Spinal cord (tissue), 10 donors: ENCODE measurements around the gene TUBGCP5. TPM values are rescaled to one million over a fixed set of nuclear protein-coding genes. Genes with fewer than 3 reads are reported as not detected.

Experiments used
- DNase-seq, 6 donors: peaks; one replicate each; pipeline versions ENCODE4 v3.0.0 to v3.0.0-alpha.2; 2013 to 2015; ENCODE audit warnings: low spot score in 6 of 6, low read depth in 4 of 6
- H3K27ac ChIP-seq: one replicate; pipeline ENCODE4 v1.5.1; 2013; ENCODE audit warnings: low read depth, low read length, control low read depth
- H3K27me3 ChIP-seq: one replicate; pipeline ENCODE4 v1.6.1; 2013; ENCODE audit warnings: low read length; ENCODE audit not compliant: control insufficient read depth, insufficient read depth
- H3K36me3 ChIP-seq: one replicate; pipeline ENCODE4 v1.6.1; 2013; ENCODE audit warnings: low read length; ENCODE audit not compliant: control insufficient read depth, insufficient read depth
- H3K4me1 ChIP-seq: one replicate; pipeline ENCODE4 v1.6.1; 2013; ENCODE audit warnings: low read length; ENCODE audit not compliant: control insufficient read depth, insufficient read depth
- H3K4me3 ChIP-seq: one replicate; pipeline ENCODE4 v1.5.1; 2013; ENCODE audit warnings: low read depth, low read length, control low read depth
- H3K9me3 ChIP-seq: one replicate; pipeline ENCODE4 v1.6.1; 2013; ENCODE audit warnings: low read length; ENCODE audit not compliant: control insufficient read depth, insufficient read depth
- WGBS: methylation state at CpG from one replicate; pipeline ENCODE4 v1.1.5; 2013; ENCODE audit warnings: missing lambda C conversion rate; ENCODE audit not compliant: insufficient coverage; 5-methylcytosine and 5-hydroxymethylcytosine counted together
- polyA plus RNA-seq, 2 donors: library from polyadenylated mRNA; unstranded; fragments of 120-200 nt; gene quantifications; one replicate each; pipeline ENCODE4 v1.2.1, GENCODE V29; 2013; ENCODE audit not compliant: insufficient read length in 2 of 2
- total RNA-seq, 2 donors: library from RNA; depleted of rRNA in 1 of 2; stranded (reverse); fragments of 120-200 nt in 1 of 2; fragments of >200 nt in 1 of 2; gene quantifications; one replicate each; pipeline versions ENCODE4 v1.2.3 to v1.2.4, GENCODE V29; 2013 to 2014
- donor health status: healthy.

TUBGCP5 gene
- total and polyA plus RNA-seq, 4 donors = 18.6 to 37.4 (median 29.7) TPM

DNA sequence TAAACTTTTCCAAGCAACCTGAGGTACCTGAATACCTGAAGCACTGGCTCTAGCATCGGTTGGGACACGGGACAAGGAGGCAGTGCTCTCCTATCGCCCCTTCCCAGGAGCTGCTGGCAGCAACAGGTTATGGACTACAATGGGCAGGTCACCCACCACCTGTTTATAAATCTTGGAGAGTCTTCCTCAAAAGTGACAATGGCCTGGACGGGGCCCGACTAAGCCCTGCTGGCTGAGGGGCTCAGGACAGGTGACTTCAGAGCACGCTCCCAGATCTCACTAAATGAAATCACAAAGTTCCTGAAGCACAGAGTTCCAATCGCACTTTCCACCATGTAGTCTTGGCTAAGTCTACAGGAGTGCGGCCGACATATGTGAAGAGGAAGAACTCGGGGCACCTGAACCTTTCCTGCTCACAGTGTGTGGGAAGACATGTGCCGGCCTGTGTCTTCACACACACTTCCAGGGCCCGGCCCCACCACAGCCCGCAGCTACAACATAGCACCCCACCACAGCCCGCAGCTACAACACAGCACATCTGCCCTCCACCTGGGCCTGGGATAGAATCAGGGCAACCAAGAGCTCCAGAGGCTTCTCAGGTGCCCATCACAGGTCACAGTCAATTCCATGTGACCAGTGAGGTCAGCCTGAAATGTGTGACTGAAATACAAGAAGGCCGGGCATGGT is 72.1 kb downstream of the TUBGCP5 start:
- Histone ChIP-seq H3K27ac (no peak overlapping the region), H3K4me3 (no peak overlapping the region), H3K27me3 (no peaks in the 10 kb centered on the region), H3K4me1 (peaks cover 19% of the 10 kb centered on the region), H3K9me3 (peaks cover 5% of the 10 kb centered on the region), H3K36me3 (no peaks in the 10 kb centered on the region)
- WGBS = 89% methylated on average over 11 of the region's 15 CpGs
- no peak for DNase-seq

DNA sequence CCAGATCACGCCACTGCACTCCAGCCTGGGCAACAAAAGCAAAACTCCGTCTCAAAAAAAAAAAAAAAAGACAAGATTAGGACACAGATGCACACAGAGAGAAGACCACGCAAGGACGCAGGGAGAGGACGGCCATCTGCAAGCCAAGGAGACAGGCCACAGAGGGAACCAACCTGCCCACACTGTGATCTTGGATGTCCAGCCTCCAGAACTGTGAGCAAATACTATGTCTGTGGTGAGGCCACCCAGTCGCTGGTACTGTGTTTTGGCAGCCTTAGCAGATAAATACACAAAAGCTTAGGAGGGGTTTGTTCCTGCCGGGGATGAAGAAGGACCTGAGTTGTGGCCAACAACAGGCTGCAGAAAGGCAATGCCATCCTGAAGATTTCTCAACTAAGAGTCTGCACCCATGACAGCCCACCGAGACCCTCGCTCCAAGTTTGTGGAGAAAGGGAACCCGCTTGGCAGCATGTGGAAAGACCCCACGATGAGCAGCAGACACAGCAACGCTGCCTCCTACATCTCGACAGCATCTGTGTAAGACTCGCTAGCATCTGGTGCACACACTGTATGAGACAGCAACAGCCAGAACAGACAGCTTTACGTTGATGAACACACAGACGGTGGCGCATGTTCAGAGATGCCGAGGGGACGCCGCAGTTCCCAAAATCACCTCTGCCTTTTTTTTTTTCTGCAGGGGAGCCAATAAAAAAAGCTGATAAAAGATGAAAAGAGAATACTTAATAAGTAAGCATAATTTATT is 72.9 kb downstream of the TUBGCP5 start:
- peak in 1 of 6 donors; percentile 45 for DNase-seq
- Histone ChIP-seq H3K27ac (no peak overlapping the region), H3K36me3 (no peaks in the 10 kb centered on the region), H3K4me3 (no peak overlapping the region), H3K27me3 (no peaks in the 10 kb centered on the region), H3K4me1 (peaks cover 19% of the 10 kb centered on the region), H3K9me3 (peaks cover 5% of the 10 kb centered on the region)
- WGBS = 77% methylated on average over 14 of the region's 20 CpGs

DNA sequence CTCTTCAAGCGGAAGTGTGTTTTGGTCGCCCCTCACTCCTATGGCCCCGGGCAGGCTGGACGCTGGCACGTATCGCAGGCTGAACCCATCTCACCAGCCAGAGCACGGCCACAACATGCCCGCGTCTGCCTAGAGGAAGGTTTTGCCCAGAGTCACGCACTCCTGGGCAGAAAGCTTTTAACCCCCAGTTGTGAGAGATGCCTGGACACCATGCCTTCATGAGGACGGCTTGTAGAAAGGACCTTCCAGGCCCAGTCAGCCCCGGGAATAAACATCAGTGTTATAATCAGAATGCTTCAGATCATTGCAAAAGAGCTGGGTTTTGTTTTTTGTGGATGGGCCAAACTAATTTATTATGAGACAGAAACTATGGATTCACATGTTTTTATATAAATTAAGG is 75.7 kb downstream of the TUBGCP5 start:
- no peak overlapping the region for H3K27ac ChIP-seq
- H3K4me1 ChIP-seq = peaks cover 38% of the 10 kb centered on the region
- H3K27me3 ChIP-seq = no peaks in the 10 kb centered on the region
- no peak overlapping the region for H3K4me3 ChIP-seq
- DNase-seq = no peak
- H3K9me3 ChIP-seq = no peaks in the 10 kb centered on the region
- peaks cover 8% of the 10 kb centered on the region for H3K36me3 ChIP-seq
- 79% methylated on average over 8 of the region's 12 CpGs for WGBS

DNA sequence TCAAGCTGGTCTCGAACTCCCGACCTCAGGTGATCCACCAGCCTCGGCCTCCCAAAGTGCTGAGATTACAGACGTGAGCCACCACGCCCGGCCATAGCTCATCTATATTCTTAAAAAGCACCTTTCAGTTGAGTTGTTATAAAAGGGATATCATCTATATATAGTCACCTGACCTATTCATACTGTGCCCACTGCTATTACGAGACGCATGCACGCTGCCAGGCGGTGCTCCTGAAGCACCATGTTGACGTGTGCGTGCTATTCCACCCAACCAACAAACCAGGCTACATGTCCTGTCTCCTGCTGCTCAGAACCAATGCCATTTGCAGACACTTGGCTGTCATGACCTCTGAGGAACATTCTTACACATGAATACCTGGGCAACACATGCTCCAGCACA is 76.8 kb downstream of the TUBGCP5 start:
- H3K27me3 ChIP-seq = no peaks in the 10 kb centered on the region
- peaks cover 38% of the 10 kb centered on the region for H3K4me1 ChIP-seq
- H3K27ac ChIP-seq = no peak overlapping the region
- no peaks in the 10 kb centered on the region for H3K9me3 ChIP-seq
- H3K4me3 ChIP-seq = no peak overlapping the region
- peaks cover 8% of the 10 kb centered on the region for H3K36me3 ChIP-seq
- DNase-seq = no peak
- 99% methylated on average over 6 of the region's 12 CpGs for WGBS

DNA sequence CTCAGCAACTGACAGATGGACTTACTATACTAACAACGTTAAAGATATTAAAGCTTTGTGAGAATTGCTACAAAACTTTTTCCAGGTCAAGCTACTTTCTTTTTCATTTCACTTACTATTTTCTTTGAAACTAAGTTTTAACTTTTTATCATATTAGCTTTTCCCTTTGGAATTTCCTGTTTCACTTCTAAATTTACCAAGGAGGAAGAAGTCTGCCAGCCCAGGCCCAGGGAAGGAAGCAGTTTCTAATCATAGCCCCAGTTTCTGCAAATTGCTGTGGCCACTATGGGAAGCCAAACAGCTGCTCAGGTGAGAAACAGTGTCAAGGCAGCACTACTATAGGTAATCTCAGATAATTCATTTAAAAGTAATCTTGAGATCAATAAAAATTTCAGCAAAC is 77.6 kb downstream of the TUBGCP5 start:
- no peaks in the 10 kb centered on the region for H3K9me3 ChIP-seq
- no peak overlapping the region for H3K4me3 ChIP-seq
- H3K36me3 ChIP-seq = peaks cover 8% of the 10 kb centered on the region
- no peaks in the 10 kb centered on the region for H3K27me3 ChIP-seq
- WGBS = no CpG with 5 or more reads among the region's 1 CpG
- peaks cover 38% of the 10 kb centered on the region for H3K4me1 ChIP-seq
- H3K27ac ChIP-seq = peak overlapping the region; percentile 40
- DNase-seq = no peak

DNA sequence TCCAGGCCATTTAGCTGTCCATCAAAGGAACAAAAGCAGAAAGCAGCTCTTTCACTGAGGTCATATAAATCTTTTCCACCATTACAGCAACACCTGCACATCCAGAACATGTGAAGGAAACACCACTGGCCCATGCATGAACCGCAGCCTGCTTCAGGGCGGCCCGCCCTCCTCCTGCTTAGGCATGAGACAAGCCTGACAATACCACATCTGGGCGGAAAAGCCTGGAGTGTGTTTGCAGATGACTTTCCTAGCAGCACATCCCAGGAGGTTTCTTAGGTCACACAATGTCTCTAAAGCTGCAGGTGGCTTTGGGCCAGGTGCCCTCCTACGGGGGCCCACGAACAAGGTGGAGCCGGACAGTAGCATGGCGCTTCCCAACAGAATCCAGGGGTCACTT is 78.8 kb downstream of the TUBGCP5 start:
- no peak overlapping the region for H3K27ac ChIP-seq
- no peak overlapping the region for H3K4me3 ChIP-seq
- 92% methylated on average over 2 of the region's 8 CpGs for WGBS
- H3K4me1 ChIP-seq = peaks cover 49% of the 10 kb centered on the region
- no peak for DNase-seq
- H3K36me3 ChIP-seq = peaks cover 10% of the 10 kb centered on the region
- no peaks in the 10 kb centered on the region for H3K9me3 ChIP-seq
- H3K27me3 ChIP-seq = no peaks in the 10 kb centered on the region

DNA sequence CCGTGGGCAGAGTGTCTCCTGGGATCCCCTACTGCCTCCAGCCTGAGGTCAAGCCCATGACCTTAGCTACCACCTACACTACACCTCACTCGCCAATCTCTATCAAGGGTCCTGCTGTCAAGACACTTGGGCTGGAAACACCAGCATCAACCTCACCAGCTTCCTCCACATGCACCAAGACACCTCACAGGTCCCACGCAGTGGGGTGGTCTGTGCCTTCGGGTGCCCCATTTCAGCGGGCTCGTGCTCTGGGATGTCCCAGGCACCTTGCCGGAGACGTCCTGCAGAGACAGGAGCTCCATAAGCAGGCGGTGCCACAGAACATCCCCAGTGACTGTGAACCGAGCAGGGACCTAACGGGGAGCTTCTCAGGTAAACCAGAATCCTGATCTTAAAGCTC is 79.2 kb downstream of the TUBGCP5 start:
- 92% methylated on average over 11 of the region's 11 CpGs for whole genome bisulfite sequencing
- no peaks in the 10 kb centered on the region for H3K9me3 ChIP-seq
- no peak overlapping the region for H3K4me3 ChIP-seq
- no peak overlapping the region for H3K27ac ChIP-seq
- H3K4me1 ChIP-seq = peaks cover 49% of the 10 kb centered on the region
- peaks cover 10% of the 10 kb centered on the region for H3K36me3 ChIP-seq
- H3K27me3 ChIP-seq = no peaks in the 10 kb centered on the region
- no peak for DNase-seq

DNA sequence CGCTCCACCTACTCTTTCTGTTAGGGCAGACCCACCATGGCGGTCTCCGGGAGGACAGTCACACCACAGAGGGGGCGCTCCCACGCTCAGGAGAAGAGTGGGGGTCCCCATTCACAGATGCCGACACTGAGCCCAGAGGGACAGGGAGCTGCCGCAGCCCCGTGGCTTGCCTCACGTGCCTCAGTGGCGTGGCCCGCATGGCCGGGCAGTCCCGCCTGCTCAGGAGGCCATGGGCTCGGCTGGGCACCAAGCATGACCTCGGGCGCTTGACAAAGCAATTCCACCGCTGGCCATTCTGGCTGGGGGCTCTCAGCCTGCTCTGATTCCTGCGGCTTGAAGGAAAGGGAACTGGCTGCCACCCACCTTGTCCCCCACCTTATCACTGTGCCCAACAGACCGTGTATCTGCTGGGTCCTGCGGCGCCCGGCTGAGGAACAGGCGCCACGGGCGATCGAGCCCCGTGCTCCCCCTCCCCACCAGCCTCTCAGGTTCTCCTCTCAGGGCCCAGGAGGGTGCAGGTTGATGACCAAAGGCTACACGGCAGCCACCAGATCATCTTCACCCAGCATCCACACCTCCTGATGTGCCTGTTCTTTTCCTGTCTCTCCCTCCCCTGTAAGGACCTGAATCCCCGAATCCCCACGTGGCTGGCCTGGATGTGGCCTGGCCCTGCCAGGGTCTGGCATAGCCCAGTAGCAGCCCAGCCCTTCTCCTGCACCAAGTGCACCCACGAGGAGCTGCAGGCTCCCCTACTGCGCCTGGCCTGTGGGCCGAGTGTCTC is 79.9 kb downstream of the TUBGCP5 start:
- Histone ChIP-seq H3K27ac (no peak overlapping the region), H3K27me3 (no peaks in the 10 kb centered on the region), H3K4me3 (no peak overlapping the region), H3K36me3 (peaks cover 10% of the 10 kb centered on the region), H3K4me1 (peaks cover 51% of the 10 kb centered on the region), H3K9me3 (no peaks in the 10 kb centered on the region)
- DNase-seq = no peak
- whole genome bisulfite sequencing = 91% methylated on average over 33 of the region's 33 CpGs

DNA sequence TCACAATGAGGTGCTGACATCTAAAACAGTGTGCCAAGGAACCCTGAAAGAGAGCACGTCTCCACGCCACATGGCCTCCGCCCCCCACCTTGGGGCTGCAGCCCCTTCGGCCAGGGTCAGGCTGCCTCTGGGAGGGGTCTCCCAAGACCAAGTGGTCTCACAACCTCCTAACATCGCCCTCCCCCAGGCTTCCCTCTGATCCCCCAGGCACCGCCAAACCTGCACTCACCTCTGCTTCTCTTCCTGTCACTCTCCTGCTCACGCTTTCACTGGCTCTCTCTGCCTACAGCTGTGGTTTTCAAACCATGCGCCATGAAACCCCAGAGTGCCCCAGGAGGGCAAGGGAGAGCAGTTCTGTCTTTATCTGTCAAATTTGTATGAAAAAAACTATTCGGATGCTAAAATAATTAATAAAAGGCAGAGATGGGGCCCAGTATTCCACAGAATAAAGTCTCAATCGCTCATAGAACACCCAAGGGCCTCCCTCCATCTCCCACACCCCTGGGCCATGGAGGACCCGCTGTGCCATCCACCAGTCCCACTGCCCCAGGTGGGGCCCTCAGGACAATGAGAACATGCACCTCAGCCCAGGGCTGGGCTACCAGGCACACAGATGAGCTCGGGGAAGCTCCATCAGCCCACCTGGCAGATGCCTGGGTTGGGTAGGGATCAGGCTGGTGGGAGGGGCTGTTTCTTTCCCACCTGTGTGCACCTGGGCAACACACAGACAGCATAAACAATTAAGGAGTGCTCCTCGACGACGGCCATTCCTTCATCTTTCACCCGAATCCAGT is 80.7 kb downstream of the TUBGCP5 start:
- 93% methylated on average over 11 of the region's 16 CpGs for WGBS
- DNase-seq = no peak
- peaks cover 54% of the 10 kb centered on the region for H3K4me1 ChIP-seq
- no peaks in the 10 kb centered on the region for H3K27me3 ChIP-seq
- no peak overlapping the region for H3K4me3 ChIP-seq
- peaks cover 10% of the 10 kb centered on the region for H3K36me3 ChIP-seq
- no peak overlapping the region for H3K27ac ChIP-seq
- no peaks in the 10 kb centered on the region for H3K9me3 ChIP-seq
